Activated CD4-positive, alpha-beta T cell treated with anti-CD3 and anti-CD28 coated beads, Interleukin-2, Interleukin-4, amounts not matched to agents 100 ng/mL and 50 ng/mL, durations not matched to agents 16 hours and 8 hours (primary cell): ENCODE results near the gene SEPTIN1.
A peak's percentile ranks its signal among the peaks of the same experiment; 100 is the strongest.
"Not testable (repeated sequence)": the region's sequence is repeated elsewhere in the genome, so short reads cannot be mapped to it uniquely, and the experiment has no call there.

Experiments
- DNase-seq: peaks from one replicate; pipeline ENCODE4 v3.0.0-alpha.2; 2020; ENCODE audit warnings: low spot score

The SEPTIN1 gene

GRCh38 chr16:30357715-30358576 is 24.4 kb downstream of the SEPTIN1 start:
- DNase-seq, result no peak

DNA sequence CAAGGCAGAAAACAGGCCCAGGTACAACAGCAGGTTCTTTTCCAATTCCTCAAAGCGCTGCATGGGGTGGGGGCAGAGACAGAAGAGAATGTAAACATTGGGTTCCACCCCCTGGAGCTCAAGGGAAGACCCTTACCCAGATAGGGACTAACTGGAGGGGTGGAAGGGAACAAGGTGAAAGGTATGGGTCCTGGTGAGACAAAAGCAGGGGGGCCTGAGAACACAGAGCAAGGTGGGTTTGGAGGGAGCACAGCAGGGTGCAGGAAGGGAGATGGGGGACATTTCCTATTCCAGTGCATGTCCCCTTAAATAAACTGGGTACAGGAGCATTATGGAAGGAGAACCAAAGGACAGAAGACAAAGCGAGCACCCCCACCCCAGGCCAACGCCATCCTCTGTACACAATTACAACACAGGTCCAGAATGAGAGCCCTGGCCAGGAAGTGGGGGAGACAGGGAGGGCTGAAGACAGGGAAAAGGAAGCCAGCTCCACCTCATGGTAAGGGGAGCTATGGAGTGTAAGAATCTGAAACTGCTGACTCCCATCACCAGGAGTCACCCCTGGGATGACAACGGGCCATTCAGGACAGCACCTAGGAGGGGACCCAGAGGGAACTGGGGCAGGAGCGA is 25.2 kb downstream of the SEPTIN1 start:
- DNase-seq, result no peak

DNA sequence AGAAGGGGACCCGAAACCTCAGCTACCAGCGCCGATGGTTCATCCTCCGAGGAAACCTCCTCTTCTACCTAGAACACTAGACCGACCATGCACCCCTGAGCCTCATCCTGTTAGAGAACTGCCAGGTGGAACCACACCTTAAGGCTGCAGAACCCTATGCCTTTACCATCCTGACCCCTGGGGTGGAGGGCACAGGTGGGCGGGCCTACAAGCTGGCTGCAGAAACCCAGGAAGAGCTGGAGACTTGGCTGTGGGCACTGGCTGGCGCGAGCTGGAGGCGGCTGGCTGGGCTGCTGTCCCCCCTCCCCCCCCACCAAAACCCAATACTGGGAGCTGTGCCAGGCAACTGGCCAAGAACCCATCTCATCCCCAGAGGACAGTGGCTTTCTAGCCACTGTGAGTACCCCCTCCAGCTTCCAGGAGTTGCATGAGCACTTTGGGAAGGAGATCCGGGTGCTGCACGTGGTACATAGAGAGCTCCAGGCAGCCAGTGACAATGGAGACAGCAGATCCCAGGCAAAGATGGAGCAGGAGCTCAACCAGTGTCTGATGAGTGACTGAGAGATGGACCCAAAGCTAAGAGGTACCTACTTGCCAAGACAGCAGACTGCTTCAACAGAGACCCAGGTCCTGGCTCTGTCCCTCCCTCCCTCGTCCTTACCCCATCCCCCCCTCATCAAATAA is 25.8 kb downstream of the SEPTIN1 start:
- no peak for DNase-seq

DNA sequence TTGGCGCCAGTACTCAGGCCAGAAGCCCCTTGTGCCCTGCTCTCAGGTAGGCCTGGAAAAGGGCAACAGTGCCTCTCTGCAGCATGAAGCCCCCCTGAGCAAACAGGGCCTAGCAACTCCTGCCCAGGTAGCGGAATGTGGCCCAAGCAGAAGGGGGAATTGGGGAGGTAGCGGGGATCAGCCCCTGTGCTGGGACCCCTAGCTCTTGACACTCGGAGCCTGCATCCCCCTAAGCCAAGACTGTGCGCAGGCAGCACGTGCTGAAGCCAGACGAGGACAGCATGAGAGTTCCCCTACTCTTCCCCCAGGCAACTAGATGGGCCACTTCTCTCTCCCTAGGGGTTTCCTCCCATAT is 26.4 kb downstream of the SEPTIN1 start:
- DNase-seq, result no peak

DNA sequence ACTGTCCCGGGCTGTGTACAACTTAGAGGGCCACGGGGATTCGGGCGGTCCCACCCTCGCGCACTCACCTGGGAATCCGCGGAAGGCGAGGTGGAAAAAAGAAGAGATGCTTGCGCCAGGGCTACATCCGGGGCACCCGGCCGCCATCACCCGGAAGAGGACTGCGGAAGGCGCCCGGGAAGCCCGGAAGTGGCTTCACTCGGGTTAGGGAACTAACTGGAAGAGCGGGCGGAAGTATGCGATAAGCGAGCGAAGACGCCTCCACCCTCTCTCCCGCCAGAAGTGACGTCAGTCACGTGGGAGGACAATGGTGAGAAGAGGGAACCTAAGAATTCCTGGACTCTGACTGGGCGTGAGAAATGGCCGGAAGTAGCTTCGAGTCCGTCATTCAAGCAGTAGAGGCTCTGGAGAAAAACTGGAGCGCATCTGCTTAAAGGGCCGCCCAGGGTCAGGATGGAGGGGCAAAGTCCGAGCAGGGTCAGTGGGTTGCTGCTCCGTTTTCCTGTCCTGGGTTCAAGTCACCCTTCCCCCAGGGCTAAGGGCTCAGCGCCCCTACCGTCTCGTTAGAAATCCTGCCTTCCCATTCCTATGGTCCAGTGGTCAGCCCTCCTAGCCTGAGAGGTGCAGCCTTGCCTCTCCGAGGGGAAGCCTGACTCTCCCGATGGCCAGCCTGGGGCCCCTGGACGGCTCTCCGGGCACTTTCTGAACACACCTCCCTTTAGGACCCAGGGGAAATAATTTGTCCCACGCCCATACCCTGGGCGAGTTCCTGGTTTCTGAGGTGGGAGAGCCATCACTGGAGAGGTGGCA is 27.0 kb downstream of the SEPTIN1 start, which contains the start of gene CD2BP2:
TSS of gene CD2BP2 (minus strand) at position 165 of the 810 bp plus-strand sequence. CDS start 627 bp downstream, outside the sequence.
- peak; percentile 93 for DNase-seq

GRCh38 chr16:30354423-30355143 is 27.8 kb downstream of the SEPTIN1 start:
- DNase-seq, result no peak

DNA sequence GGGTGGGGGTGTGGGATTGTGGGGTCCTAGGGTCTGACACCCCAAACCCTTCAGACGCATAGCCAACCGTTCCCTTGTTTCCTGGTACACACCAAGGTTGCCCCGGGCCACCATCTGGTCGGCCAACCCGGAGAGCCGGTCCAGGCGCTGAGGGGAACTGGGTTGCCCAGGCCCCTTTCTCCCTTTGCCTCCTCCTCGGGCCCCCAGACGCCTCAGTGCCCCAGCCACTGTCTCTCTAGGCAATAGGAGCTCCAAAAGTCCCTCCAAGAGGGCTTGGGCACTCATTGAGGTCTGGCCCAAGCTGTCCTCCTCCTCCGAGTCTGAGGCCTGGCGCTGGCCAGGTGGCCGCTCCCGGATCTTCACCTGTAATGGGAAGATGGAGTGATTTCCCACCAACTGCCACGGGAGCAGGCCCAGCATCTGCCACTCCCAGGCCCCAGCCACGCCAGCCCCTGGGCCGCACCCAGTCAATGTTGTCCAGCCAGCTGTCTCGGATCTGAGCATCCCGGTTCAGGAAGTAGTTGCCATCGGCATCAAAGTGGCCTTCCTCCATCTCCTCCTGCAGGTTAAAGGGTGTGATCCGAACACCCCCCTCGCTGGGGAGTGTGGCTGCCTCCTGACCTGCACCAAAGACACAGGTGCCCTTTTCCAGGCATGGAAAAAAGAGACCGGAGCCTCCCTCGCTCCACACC is 28.8 kb downstream of the SEPTIN1 start:
- no peak for DNase-seq

DNA sequence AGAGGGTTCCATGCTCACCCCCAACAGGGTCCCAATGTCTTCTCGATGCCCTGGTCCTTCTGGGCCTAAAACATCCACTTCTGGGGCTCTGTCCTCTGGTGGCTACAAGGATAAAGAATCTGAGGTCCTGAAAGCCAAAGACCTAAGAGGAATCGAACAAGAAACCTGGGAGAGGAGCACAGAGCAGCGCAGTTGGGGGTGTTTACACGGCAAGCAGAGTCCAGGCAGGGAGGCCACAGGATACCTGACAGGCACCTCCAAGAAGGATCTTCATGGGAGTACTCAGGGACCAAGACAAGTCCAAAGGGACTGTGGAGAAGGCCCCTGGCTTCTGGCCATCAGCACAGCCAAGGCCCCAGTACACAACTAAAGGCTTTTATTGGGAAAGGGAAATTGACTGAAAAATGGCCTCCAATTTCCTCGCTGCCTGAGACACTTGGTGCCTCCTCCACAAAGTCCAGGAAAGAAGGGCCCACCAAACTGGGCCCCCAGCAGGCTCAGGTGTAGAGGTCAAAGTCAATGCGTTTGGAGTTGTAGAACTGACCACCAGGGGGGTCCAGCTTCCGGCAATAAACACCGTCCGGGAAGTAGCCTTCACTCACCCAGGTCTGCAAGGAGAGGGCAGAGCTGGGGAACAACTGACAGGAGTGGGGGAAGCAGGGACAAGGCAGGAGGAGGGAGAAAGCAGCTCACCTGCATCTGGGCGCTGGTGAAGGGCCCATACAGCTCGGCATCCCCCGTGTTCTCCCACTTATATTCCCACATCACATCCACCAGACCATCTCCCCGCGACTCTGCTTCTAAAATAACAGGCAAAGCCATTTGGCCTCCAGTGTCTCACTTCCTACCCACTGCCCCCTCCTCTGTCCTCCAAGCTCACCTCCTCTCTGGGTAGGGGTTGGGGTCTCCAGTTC is 29.6 kb downstream of the SEPTIN1 start:
- DNase-seq, result no peak

GRCh38 chr16:30351586-30352419 is 30.6 kb downstream of the SEPTIN1 start:
- no peak for DNase-seq

- no peak for DNase-seq
Observed at GRCh38 chr16:30351001-30351441, 31.3 kb downstream of the SEPTIN1 start.

DNA sequence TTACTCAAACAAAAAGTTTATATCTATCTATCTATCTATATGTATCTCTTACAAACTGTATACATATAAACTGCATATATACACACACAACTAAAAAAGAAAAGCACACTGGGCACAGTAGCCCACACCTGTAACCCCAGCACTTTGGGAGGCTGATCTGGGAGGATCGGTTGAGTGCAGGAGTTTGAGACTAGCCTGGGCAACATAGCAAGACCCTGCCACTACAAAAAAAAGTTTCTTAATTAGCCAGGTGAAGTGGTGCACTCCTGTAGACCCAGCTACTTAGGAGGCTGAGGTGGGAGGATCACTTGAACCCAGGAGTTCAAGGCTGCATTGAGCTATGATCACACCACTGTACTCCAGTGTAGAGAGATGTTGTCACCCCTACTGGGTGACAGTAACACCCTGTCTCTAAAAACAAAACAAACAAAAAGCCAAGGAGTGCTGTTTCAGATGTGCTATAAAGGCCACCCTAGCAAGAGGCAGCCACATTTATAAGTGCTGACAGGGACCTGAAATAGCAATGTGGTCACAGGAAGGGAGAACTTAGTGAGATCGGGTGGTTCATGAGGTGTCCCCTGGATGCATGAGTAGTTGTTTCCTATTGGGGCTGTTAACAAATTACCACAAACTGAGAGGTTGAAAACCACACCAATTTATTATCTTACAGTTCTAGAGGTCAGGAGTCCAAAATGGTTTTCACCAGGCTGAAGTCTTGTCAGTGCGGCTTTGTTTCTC is 32.1 kb downstream of the SEPTIN1 start:
- peak; percentile 73 for DNase-seq

GRCh38 chr16:30349675-30350074 is 32.7 kb downstream of the SEPTIN1 start:
- no peak for DNase-seq

DNA sequence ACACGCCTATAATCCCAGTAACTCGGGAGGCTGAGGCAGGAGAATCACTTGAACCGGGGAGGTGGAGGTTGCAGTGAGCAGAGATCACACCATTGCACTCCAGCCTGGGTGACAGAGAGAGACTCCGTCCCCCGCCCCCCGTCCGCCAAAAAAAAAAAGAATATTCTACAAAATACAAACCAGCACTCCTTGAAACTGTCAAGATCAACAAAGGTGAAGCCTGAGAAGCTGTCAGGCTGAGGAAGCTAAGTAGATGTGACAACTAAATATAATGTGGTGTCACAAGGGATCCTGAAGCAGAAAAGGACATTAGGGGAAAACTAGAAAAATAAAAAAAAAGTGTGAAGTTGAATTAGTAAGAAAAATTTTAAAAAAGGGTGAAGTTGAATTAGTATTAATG is 33.4 kb downstream of the SEPTIN1 start:
- no peak for DNase-seq

DNA sequence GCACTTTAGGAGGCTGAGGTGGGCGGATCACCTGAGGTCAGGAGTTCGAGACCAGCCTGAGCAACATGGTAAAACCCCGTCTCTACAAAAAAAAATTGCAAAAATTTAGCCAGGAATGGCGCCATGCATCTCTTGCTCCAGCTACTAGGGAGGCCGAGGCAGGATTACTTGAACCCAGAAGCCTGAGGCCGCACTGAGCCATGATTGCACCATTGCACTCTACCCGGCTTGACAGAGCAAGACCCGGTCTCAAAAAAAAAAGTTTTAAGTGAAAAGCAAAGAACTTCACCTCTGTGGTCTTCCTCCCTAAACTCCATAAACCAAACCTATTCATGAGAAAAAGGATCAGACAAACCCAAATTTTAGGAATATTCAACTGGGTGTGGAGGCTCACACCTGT is 34.2 kb downstream of the SEPTIN1 start:
- DNase-seq, result no peak

GRCh38 chr16:30346286-30346685 is 36.1 kb downstream of the SEPTIN1 start:
- no peak for DNase-seq

GRCh38 chr16:30343491-30343820 is 38.9 kb downstream of the SEPTIN1 start:
- DNase-seq, result not testable (repeated sequence)

DNA sequence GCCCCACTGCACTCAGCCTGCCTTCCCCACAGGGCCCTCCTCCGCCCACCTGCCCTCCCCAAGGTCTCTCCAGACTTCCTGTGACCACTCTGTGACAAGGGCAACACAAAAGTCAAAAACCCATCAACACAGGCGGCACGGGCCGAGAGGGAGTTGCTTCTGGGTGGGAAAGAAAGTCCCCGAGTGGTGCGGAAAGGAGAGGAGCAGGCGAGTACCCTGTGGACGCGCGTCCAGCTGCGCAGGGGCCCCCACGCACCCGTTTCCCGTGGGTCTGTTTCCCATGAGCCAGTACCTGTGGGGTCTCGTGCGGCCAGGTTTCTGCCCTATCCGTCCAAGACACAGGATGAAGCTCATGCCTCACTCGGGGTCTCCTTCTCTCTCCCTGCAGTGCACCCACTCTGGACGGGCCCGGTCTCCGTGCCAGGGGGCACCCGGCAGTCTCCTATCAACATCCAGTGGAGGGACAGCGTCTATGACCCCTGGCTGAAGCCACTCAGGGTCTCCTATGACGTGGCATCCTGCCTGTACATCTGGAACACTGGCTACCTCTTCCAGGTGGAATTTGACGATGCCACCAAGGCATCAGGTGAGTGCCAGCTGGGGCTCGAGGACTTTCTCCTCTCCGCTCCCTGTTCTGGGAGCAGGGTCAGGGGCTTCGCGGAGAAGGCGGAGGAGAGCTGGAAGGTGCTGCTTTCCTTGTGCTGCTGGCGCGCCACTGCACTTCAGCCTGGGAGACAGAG is 39.4 kb downstream of the SEPTIN1 start:
- no peak for DNase-seq
